HG02623 (cell line): Measurements from ENCODE around the gene IRF4.
A peak's percentile ranks its signal among the peaks of the same experiment; 100 is the strongest.

Experiments
- ATAC-seq: cut with Tn5 transposase; IDR thresholded peaks from one replicate; pipeline ENCODE4 v1.9.1; 2021; ENCODE audit warnings: moderate library complexity; ENCODE audit not compliant: unreplicated experiment

IRF4 gene

GRCh38 chr6:379410-380181 is 12.0 kb upstream of the IRF4 start:
- ATAC-seq, result peak; percentile 36

- ATAC-seq, result no peak
Observed at GRCh38 chr6:380234-381218, 11.0 kb upstream of the IRF4 start.

- ATAC-seq, result no peak
Observed at GRCh38 chr6:381742-382461, 9.7 kb upstream of the IRF4 start.

- ATAC-seq, result no peak
Observed at GRCh38 chr6:382883-383810, 8.4 kb upstream of the IRF4 start.

- no peak for ATAC-seq
Observed at GRCh38 chr6:383856-384255, 7.7 kb upstream of the IRF4 start.

GRCh38 chr6:384898-385297 is 6.7 kb upstream of the IRF4 start:
- no peak for ATAC-seq

GRCh38 chr6:385614-386013 is 5.9 kb upstream of the IRF4 start:
- ATAC-seq, result no peak

- no peak for ATAC-seq
Observed at GRCh38 chr6:386688-387266, 4.8 kb upstream of the IRF4 start.

- no peak for ATAC-seq
Observed at GRCh38 chr6:387293-387741, 4.2 kb upstream of the IRF4 start.

- ATAC-seq, result no peak
Observed at GRCh38 chr6:388202-388903, 3.2 kb upstream of the IRF4 start.

- ATAC-seq, result no peak
Observed at GRCh38 chr6:389143-389542, 2.4 kb upstream of the IRF4 start.

- ATAC-seq, result no peak
Observed at GRCh38 chr6:389622-390021, 1.9 kb upstream of the IRF4 start.

- ATAC-seq, result peak; percentile 14
Observed at GRCh38 chr6:390914-391558, 516 bp upstream of the IRF4 start.

- ATAC-seq, result no peak
Observed at GRCh38 chr6:392441-393390, 1.2 kb downstream of the IRF4 start.

- ATAC-seq, result no peak
Observed at GRCh38 chr6:393391-394221, 2.1 kb downstream of the IRF4 start.

GRCh38 chr6:394641-395289 is 3.2 kb downstream of the IRF4 start:
- ATAC-seq, result no peak
